Glutamatergic neuron (in vitro differentiated cells): ENCODE measurements around the gene FNIP1. TPM values are rescaled to one million over a fixed set of nuclear protein-coding genes. Genes with fewer than 3 reads are reported as not detected.

Experiments
- DNase-seq: peaks from one replicate; pipeline ENCODE4 v3.0.0; 2022
- H3K27ac Mint-ChIP-seq: one replicate; pipeline ENCODE4 v1.8.0; 2020; ENCODE audit warnings: mild to moderate bottlenecking, mixed read lengths, inconsistent platforms; ENCODE audit not compliant: unreplicated experiment
- H3K27me3 Mint-ChIP-seq: one replicate; pipeline ENCODE4 v1.8.0; 2020; ENCODE audit warnings: mild to moderate bottlenecking, moderate library complexity, mixed read lengths, inconsistent platforms; ENCODE audit not compliant: unreplicated experiment
- H3K36me3 Mint-ChIP-seq: one replicate; pipeline ENCODE4 v1.8.0; 2020; ENCODE audit warnings: mild to moderate bottlenecking, mixed read lengths, inconsistent platforms; ENCODE audit not compliant: unreplicated experiment
- H3K4me1 Mint-ChIP-seq: one replicate; pipeline ENCODE4 v1.8.0; 2020; ENCODE audit warnings: mild to moderate bottlenecking, low read depth, mixed read lengths, inconsistent platforms; ENCODE audit not compliant: unreplicated experiment
- H3K4me3 Mint-ChIP-seq: one replicate; pipeline ENCODE4 v1.8.0; 2020; ENCODE audit warnings: mild to moderate bottlenecking, mixed read lengths, inconsistent platforms; ENCODE audit not compliant: unreplicated experiment
- H3K9me3 Mint-ChIP-seq: one replicate; pipeline ENCODE4 v1.8.0; 2020; ENCODE audit warnings: mild to moderate bottlenecking, moderate library complexity, mixed read lengths, inconsistent platforms; ENCODE audit not compliant: unreplicated experiment
- CTCF ChIP-seq: fragments of 200-600 bp; sonication (generic); IDR thresholded peaks from one replicate; pipeline ENCODE4 v1.5.0; 2021; ENCODE audit not compliant: partially characterized antibody, unreplicated experiment
- total RNA-seq: library from RNA; stranded (reverse); fragmentation: NEBNext Ultra II Directional; extraction: Animal tissue kit (Norgen Biotek cat#: 25700); gene quantifications from one replicate; pipeline ENCODE4 v1.2.1, GENCODE V29; 2021; ENCODE audit not compliant: unreplicated experiment

The FNIP1 gene
- total RNA-seq, 1 donor from 2014 or later = 23.2 TPM

GRCh38 chr5:131694926-131695325 is 101.9 kb downstream of the FNIP1 start:
- Mint-ChIP-seq H3K27ac (no peak overlapping the region), H3K9me3 (no peaks in the 10 kb centered on the region), H3K27me3 (no peaks in the 10 kb centered on the region), H3K4me3 (no peak overlapping the region), H3K36me3 (no peaks in the 10 kb centered on the region), H3K4me1 (no peaks in the 10 kb centered on the region)
- TF ChIP-seq CTCF = no peak
- no peak for DNase-seq

GRCh38 chr5:131693894-131694293 is 102.9 kb downstream of the FNIP1 start:
- DNase-seq = no peak
- no peak overlapping the region for H3K27ac Mint-ChIP-seq
- no peak for TF ChIP-seq CTCF
- no peaks in the 10 kb centered on the region for H3K4me1 Mint-ChIP-seq
- H3K36me3 Mint-ChIP-seq = no peaks in the 10 kb centered on the region
- H3K9me3 Mint-ChIP-seq = no peaks in the 10 kb centered on the region
- H3K27me3 Mint-ChIP-seq = no peaks in the 10 kb centered on the region
- no peak overlapping the region for H3K4me3 Mint-ChIP-seq

GRCh38 chr5:131685516-131686171 is 111.2 kb downstream of the FNIP1 start:
- Mint-ChIP-seq H3K4me1 (no peaks in the 10 kb centered on the region), H3K36me3 (no peaks in the 10 kb centered on the region), H3K27me3 (no peaks in the 10 kb centered on the region), H3K27ac (no peak overlapping the region), H3K9me3 (no peaks in the 10 kb centered on the region), H3K4me3 (no peak overlapping the region)
- DNase-seq = no peak
- TF ChIP-seq CTCF = no peak

- H3K4me1 Mint-ChIP-seq = no peaks in the 10 kb centered on the region
- no peaks in the 10 kb centered on the region for H3K27me3 Mint-ChIP-seq
- no peaks in the 10 kb centered on the region for H3K36me3 Mint-ChIP-seq
- no peak for TF ChIP-seq CTCF
- no peak overlapping the region for H3K27ac Mint-ChIP-seq
- no peak for DNase-seq
- no peaks in the 10 kb centered on the region for H3K9me3 Mint-ChIP-seq
- H3K4me3 Mint-ChIP-seq = no peak overlapping the region
Observed at GRCh38 chr5:131684595-131684994, 112.2 kb downstream of the FNIP1 start.

- no peak overlapping the region for H3K27ac Mint-ChIP-seq
- DNase-seq = no peak
- no peaks in the 10 kb centered on the region for H3K27me3 Mint-ChIP-seq
- no peaks in the 10 kb centered on the region for H3K9me3 Mint-ChIP-seq
- no peaks in the 10 kb centered on the region for H3K4me1 Mint-ChIP-seq
- TF ChIP-seq CTCF = no peak
- H3K36me3 Mint-ChIP-seq = no peaks in the 10 kb centered on the region
- no peak overlapping the region for H3K4me3 Mint-ChIP-seq
Observed at GRCh38 chr5:131684051-131684450, 112.8 kb downstream of the FNIP1 start.
